DND-41 (cell line): ENCODE measurements around the gene PTBP1.

Experiments
- ATAC-seq: fragments of 200-7000 bp; cut with Tn5 transposase; 3 replicates; pipeline ENCODE4 v1.9.1; 2021; ENCODE audit warnings: low read depth; ENCODE audit not compliant: insufficient read depth
- DNase-seq: peaks from one replicate; pipeline ENCODE4 v3.0.0-alpha.2; 2020
- H2AFZ ChIP-seq: 2 replicates; pipeline ENCODE4 v1.6.0; 2012; ENCODE audit warnings: low read depth, low read length
- H3K27ac ChIP-seq: 2 replicates; pipeline ENCODE4 v1.5.1; 2012; ENCODE audit warnings: low read length, inconsistent platforms
- H3K27me3 ChIP-seq: fragments of 200-600 bp; sonication (generic); 2 replicates; pipeline ENCODE4 v1.6.0; 2012; ENCODE audit warnings: low read length, mild to moderate bottlenecking, inconsistent platforms; ENCODE audit not compliant: insufficient read depth, poor library complexity
- H3K36me3 ChIP-seq: 2 replicates; pipeline ENCODE4 v1.5.1; 2012; ENCODE audit warnings: low read length, inconsistent platforms; ENCODE audit not compliant: insufficient read depth
- H3K4me1 ChIP-seq: 2 replicates; pipeline ENCODE4 v1.5.1; 2012; ENCODE audit warnings: mild to moderate bottlenecking, low read length; ENCODE audit not compliant: insufficient read depth
- H3K4me2 ChIP-seq: 2 replicates; pipeline ENCODE4 v1.6.0; 2012; ENCODE audit warnings: mild to moderate bottlenecking, moderate library complexity, low read length, inconsistent platforms; ENCODE audit not compliant: insufficient read depth
- H3K4me3 ChIP-seq, 2 experiments: fragments of 200-600 bp in 1 of 2; shearing (Covaris generic) in 1 of 2; 2 replicates each; pipeline ENCODE4 v1.5.1; 2012 to 2016; ENCODE audit warnings: inconsistent platforms in 2 of 2, low read length in 2 of 2, mild to moderate bottlenecking in 2 of 2, low read depth in 1 of 2, moderate library complexity in 1 of 2
- H3K79me2 ChIP-seq: 2 replicates; pipeline ENCODE4 v1.6.0; 2012; ENCODE audit warnings: low read length, inconsistent platforms; ENCODE audit not compliant: insufficient read depth
- H3K9ac ChIP-seq: 2 replicates; pipeline ENCODE4 v1.6.0; 2012; ENCODE audit warnings: low read depth, mild to moderate bottlenecking, inconsistent platforms, low read length, moderate library complexity
- H3K9me3 ChIP-seq: 2 replicates; pipeline ENCODE4 v1.5.1; 2012; ENCODE audit warnings: low read length, moderate library complexity, mild to moderate bottlenecking, inconsistent platforms; ENCODE audit not compliant: insufficient read depth, severe bottlenecking
- H4K20me1 ChIP-seq: 2 replicates; pipeline ENCODE4 v1.6.0; 2012; ENCODE audit warnings: low read length; ENCODE audit not compliant: insufficient read depth
- EZH2 ChIP-seq: IDR thresholded peaks from 3 replicates; pipeline ENCODE4 v1.6.1; 2012; ENCODE audit warnings: borderline replicate concordance, low read depth, mild to moderate bottlenecking, moderate library complexity, low read length, inconsistent platforms; ENCODE audit not compliant: severe bottlenecking
- TF ChIP-seq, protein P1 (sequence below): IDR thresholded peaks from 2 replicates; pipeline ENCODE4 v1.5.1; 2012; ENCODE audit warnings: borderline replicate concordance, low read length, moderate library complexity, mild to moderate bottlenecking; ENCODE audit not compliant: poor library complexity, severe bottlenecking; ENCODE audit errors: extremely low read depth

PTBP1 gene

DNA sequence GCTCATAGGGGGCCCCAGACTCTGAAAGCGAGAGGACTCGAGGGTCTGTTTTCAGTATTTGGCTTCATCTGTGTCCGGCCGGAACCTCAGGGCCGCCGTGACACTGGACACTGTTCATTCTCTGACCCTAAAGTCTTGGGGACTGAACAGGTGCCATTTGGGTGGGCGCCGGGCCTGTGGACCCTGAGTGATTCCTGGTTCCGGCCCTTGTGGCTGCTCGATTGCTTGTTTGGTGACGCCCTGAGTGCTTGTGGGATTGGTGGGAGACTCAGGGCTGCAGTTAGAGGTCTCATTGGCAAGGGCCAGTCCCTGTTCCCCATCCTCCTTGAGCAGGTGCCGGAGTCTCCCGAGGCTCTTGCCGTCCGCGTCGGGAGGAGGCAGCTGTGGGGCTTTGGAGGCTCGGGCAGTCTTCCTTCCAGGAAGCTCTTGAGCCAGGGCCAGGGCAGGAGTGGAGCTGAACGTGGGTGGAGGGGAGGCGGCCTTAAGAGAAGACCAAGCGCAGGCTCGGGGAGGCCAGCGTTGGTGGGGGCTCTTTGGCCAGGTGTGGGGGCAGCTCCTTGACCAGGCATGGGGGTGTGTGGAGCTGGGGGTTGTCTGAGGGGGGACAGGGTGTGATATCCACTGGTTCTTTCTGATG lies 4.7 kb downstream of the PTBP1 start:
- Histone ChIP-seq H3K4me3 (0 out of 4 replicates have a peak overlapping the region, but pooled peaks of 1 of the 2 experiments have one; percentile 11), H3K9ac (peak overlapping the region; percentile 98; the same call in 1 of the 2 replicates), H3K4me2 (peak overlapping the region; percentile 76; the same call in 1 of the 2 replicates), H4K20me1 (peaks cover 91% of the 10 kb centered on the region), H3K27me3 (no peaks in the 10 kb centered on the region), H3K36me3 (peaks cover 91% of the 10 kb centered on the region), H3K9me3 (no peaks in the 10 kb centered on the region), H3K79me2 (peaks cover 97% of the 10 kb centered on the region), H3K4me1 (peaks cover 40% of the 10 kb centered on the region), H2AFZ (no peak overlapping the region), H3K27ac (no peak overlapping the region; the same call in 1 of the 2 replicates)
- no peak for DNase-seq
- ATAC-seq: no peak
- TF ChIP-seq, protein P1, sequence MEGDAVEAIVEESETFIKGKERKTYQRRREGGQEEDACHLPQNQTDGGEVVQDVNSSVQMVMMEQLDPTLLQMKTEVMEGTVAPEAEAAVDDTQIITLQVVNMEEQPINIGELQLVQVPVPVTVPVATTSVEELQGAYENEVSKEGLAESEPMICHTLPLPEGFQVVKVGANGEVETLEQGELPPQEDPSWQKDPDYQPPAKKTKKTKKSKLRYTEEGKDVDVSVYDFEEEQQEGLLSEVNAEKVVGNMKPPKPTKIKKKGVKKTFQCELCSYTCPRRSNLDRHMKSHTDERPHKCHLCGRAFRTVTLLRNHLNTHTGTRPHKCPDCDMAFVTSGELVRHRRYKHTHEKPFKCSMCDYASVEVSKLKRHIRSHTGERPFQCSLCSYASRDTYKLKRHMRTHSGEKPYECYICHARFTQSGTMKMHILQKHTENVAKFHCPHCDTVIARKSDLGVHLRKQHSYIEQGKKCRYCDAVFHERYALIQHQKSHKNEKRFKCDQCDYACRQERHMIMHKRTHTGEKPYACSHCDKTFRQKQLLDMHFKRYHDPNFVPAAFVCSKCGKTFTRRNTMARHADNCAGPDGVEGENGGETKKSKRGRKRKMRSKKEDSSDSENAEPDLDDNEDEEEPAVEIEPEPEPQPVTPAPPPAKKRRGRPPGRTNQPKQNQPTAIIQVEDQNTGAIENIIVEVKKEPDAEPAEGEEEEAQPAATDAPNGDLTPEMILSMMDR: no peak
- no peak for TF ChIP-seq EZH2

DNA sequence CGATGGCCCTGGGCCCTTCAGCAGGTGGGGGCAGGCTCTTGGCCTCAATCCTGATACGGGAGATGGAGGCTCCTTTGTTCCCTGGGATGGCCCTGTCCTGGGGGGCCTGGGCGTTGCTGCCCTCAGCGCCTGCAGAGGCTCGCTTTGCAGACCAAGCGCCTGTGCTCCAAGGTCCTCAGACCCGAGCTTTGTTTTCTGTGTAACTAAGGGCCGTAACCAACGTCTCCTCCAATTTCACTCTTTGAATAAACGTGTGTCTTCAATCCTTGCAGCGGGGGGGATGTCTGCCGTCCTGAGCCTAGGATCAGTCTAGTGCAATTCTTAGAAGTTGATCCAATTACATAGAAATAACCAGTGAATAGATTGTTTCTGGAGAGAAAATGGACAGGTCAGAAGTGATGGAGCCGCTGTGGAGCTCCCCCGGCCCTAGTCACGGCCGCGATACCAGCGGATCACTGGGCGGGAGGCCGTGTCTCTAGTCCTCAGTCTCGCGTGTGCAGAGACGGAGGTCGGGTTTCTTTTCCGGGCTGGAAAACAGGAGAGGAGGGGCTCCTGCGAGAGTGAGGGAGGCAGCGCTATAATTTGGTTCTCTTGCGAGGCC lies 5.3 kb downstream of the PTBP1 start:
- no peak overlapping the region for H2AFZ ChIP-seq
- H3K4me3 ChIP-seq: no peak overlapping the region
- TF ChIP-seq, protein P1: no peak
- H3K79me2 ChIP-seq: peaks cover 100% of the 10 kb centered on the region
- H4K20me1 ChIP-seq: peaks cover 97% of the 10 kb centered on the region
- peak overlapping the region; percentile 76; the same call in 1 of the 2 replicates for H3K4me2 ChIP-seq
- H3K9me3 ChIP-seq: no peaks in the 10 kb centered on the region
- DNase-seq (no peak), ATAC-seq (no peak)
- H3K4me1 ChIP-seq: peaks cover 40% of the 10 kb centered on the region
- H3K27ac ChIP-seq: no peak overlapping the region
- H3K27me3 ChIP-seq: no peaks in the 10 kb centered on the region
- 0 out of 2 replicates have a peak overlapping the region, but pooled peaks have one; percentile 98 for H3K9ac ChIP-seq
- H3K36me3 ChIP-seq: peaks cover 97% of the 10 kb centered on the region

DNA sequence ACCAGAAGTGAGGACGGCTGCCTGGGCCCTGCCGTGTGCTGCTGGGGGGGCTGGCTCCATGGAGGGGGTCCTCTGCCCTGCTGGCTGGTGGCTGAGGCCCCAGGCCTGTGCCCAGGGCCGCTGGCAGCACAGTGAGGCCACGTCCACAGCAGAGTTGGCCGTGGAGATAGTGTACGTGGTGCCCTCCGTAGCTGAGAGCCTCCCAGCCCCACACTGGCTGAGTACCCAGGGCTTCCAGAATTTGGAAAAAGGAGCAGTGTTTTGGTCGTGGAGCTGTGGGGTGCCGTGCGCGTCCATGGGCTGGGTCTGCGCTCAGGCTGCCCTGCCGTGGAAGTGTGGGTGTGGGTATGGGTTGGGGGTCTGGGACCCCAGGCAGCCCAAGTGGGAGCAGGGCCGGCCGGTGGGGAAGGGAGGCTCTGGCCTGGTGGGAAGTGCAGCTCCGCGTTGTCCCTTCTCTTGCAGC lies 5.9 kb downstream of the PTBP1 start:
- Histone ChIP-seq H3K36me3 (peaks cover 99% of the 10 kb centered on the region), H3K4me1 (peaks cover 40% of the 10 kb centered on the region), H3K9me3 (no peaks in the 10 kb centered on the region), H3K27ac (no peak overlapping the region), H3K4me2 (peak overlapping the region; percentile 26; the same call in 1 of the 2 replicates), H3K9ac (no peak overlapping the region), H4K20me1 (peaks cover 100% of the 10 kb centered on the region), H3K4me3 (no peak overlapping the region), H3K79me2 (peaks cover 100% of the 10 kb centered on the region), H3K27me3 (no peaks in the 10 kb centered on the region), H2AFZ (no peak overlapping the region)
- TF ChIP-seq EZH2: no peak
- TF ChIP-seq, protein P1: no peak
- no peak for ATAC-seq
- DNase-seq: no peak
